H9 (cell line): ENCODE data around the gene ANGEL1. TPM values are rescaled to one million over a fixed set of nuclear protein-coding genes. Genes with fewer than 3 reads are reported as not detected.

Source experiments
- DNase-seq: peaks from one replicate; pipeline ENCODE4 v3.0.0-alpha.2; 2017
- H2AFZ ChIP-seq: one replicate; pipeline ENCODE4 v1.6.1; 2013; ENCODE audit warnings: mild to moderate bottlenecking, low read length, control low read depth, moderate library complexity
- H2AK5ac ChIP-seq: 2 replicates; pipeline ENCODE4 v1.6.1; 2013; ENCODE audit warnings: low read length, control low read depth, mixed read lengths; ENCODE audit not compliant: insufficient read length
- H2BK120ac ChIP-seq: one replicate; pipeline ENCODE4 v1.6.1; 2013; ENCODE audit warnings: low read depth, mild to moderate bottlenecking, low read length, control low read depth, inconsistent platforms; ENCODE audit not compliant: poor library complexity, severe bottlenecking
- H2BK12ac ChIP-seq: 2 replicates; pipeline ENCODE4 v1.6.1; 2013; ENCODE audit warnings: low read length, control low read depth, mixed read lengths, low read depth; ENCODE audit not compliant: insufficient read length
- H2BK15ac ChIP-seq: 2 replicates; pipeline ENCODE4 v1.6.1; 2013; ENCODE audit warnings: low read depth, low read length, control low read depth
- H2BK20ac ChIP-seq: one replicate; pipeline ENCODE4 v1.6.1; 2013; ENCODE audit warnings: low read depth, mild to moderate bottlenecking, low read length, control low read depth, inconsistent platforms; ENCODE audit not compliant: poor library complexity, severe bottlenecking
- H2BK5ac ChIP-seq: 2 replicates; pipeline ENCODE4 v1.6.1; 2013; ENCODE audit warnings: low read length, control low read depth, mixed read lengths; ENCODE audit not compliant: insufficient read length
- H3K14ac ChIP-seq: 2 replicates; pipeline ENCODE4 v1.6.1; 2013; ENCODE audit warnings: low read length, control low read depth; ENCODE audit not compliant: insufficient read depth
- H3K18ac ChIP-seq: 2 replicates; pipeline ENCODE4 v1.6.1; 2013; ENCODE audit warnings: low read depth, mild to moderate bottlenecking, mixed read lengths, low read length, control low read depth; ENCODE audit not compliant: insufficient read length
- H3K23ac ChIP-seq: 2 replicates; pipeline ENCODE4 v1.6.1; 2013; ENCODE audit warnings: low read length, control low read depth, mixed read lengths, low read depth; ENCODE audit not compliant: insufficient read length
- H3K23me2 ChIP-seq: 2 replicates; pipeline ENCODE4 v1.6.1; 2013; ENCODE audit warnings: low read depth, mild to moderate bottlenecking, mixed read lengths, low read length, control low read depth; ENCODE audit not compliant: insufficient read length, poor library complexity, severe bottlenecking
- H3K27ac ChIP-seq: 2 replicates; pipeline ENCODE4 v1.5.1; 2013; ENCODE audit warnings: low read length, control low read depth, mixed read lengths, low read depth; ENCODE audit not compliant: insufficient read length
- H3K27me3 ChIP-seq: 2 replicates; pipeline ENCODE4 v1.6.1; 2013; ENCODE audit warnings: low read length, control low read depth, inconsistent platforms; ENCODE audit not compliant: insufficient read depth
- H3K4ac ChIP-seq: 2 replicates; pipeline ENCODE4 v1.6.1; 2013; ENCODE audit warnings: low read depth, mild to moderate bottlenecking, control low read depth, inconsistent platforms, low read length, moderate library complexity
- H3K4me1 ChIP-seq: 2 replicates; pipeline ENCODE4 v1.6.1; 2013; ENCODE audit warnings: low read length, control low read depth, inconsistent platforms; ENCODE audit not compliant: insufficient read depth
- H3K4me2 ChIP-seq: 2 replicates; pipeline ENCODE4 v1.6.1; 2013; ENCODE audit warnings: low read length, control low read depth, mixed read lengths; ENCODE audit not compliant: insufficient read length, insufficient read depth
- H3K56ac ChIP-seq: 2 replicates; pipeline ENCODE4 v1.6.1; 2013; ENCODE audit warnings: low read depth, mild to moderate bottlenecking, mixed read lengths, low read length, control low read depth; ENCODE audit not compliant: insufficient read length
- H3K79me1 ChIP-seq: 2 replicates; pipeline ENCODE4 v1.6.1; 2013; ENCODE audit warnings: low read depth, mild to moderate bottlenecking, moderate library complexity, low read length, control low read depth, inconsistent platforms; ENCODE audit not compliant: insufficient read depth, poor library complexity, severe bottlenecking
- H3K79me2 ChIP-seq: 2 replicates; pipeline ENCODE4 v1.6.1; 2013; ENCODE audit warnings: low read length, control low read depth, inconsistent platforms; ENCODE audit not compliant: insufficient read depth
- H3K9ac ChIP-seq: 2 replicates; pipeline ENCODE4 v1.6.1; 2013; ENCODE audit warnings: low read length, control low read depth, mixed read lengths; ENCODE audit not compliant: insufficient read length; ENCODE audit errors: extremely low read depth
- H3K9me3 ChIP-seq: one replicate; pipeline ENCODE4 v1.6.1; 2013; ENCODE audit warnings: low read depth, low read length, inconsistent platforms; ENCODE audit not compliant: control insufficient read depth
- H3T11ph ChIP-seq: one replicate; pipeline ENCODE4 v1.6.1; 2013; ENCODE audit warnings: mild to moderate bottlenecking, low read length, control low read depth, inconsistent platforms
- H4K20me1 ChIP-seq: one replicate; pipeline ENCODE4 v1.6.1; 2013; ENCODE audit not compliant: control insufficient read depth, insufficient read length, insufficient read depth
- H4K5ac ChIP-seq: 2 replicates; pipeline ENCODE4 v1.6.1; 2013; ENCODE audit warnings: low read depth, mild to moderate bottlenecking, mixed read lengths, low read length, control low read depth; ENCODE audit not compliant: insufficient read length
- H4K8ac ChIP-seq: replicated peaks from 2 replicates; pipeline ENCODE4 v1.6.1; 2013; ENCODE audit warnings: low read length, control low read depth, mixed read lengths, low read depth; ENCODE audit not compliant: insufficient read length
- H4K91ac ChIP-seq: 2 replicates; pipeline ENCODE4 v1.6.1; 2013; ENCODE audit warnings: low read depth, mild to moderate bottlenecking, moderate library complexity, mixed read lengths, low read length, control low read depth; ENCODE audit not compliant: insufficient read length
- H3K27ac Mint-ChIP-seq, 3 experiments: 2 replicates in 2 of 3; 3 replicates in 1 of 3; pipeline ENCODE4 v1.8.0; 2020 to 2021; ENCODE audit warnings: mixed read lengths in 3 of 3, mild to moderate bottlenecking in 1 of 3, moderate library complexity in 1 of 3
- H3K27me3 Mint-ChIP-seq: 2 replicates; pipeline ENCODE4 v1.8.0; 2021; ENCODE audit warnings: low read depth, mild to moderate bottlenecking, moderate library complexity, mixed read lengths
- H3K36me3 Mint-ChIP-seq, 3 experiments: 2 replicates in 2 of 3; 3 replicates in 1 of 3; pipeline ENCODE4 v1.8.0; 2020 to 2021; ENCODE audit warnings: low read depth in 3 of 3, mixed read lengths in 3 of 3; ENCODE audit not compliant: insufficient read depth in 1 of 3
- H3K4me1 Mint-ChIP-seq, 2 experiments: 2 replicates each; pipeline ENCODE4 v1.8.0; 2020; ENCODE audit warnings: mixed read lengths in 2 of 2
- H3K4me3 Mint-ChIP-seq, 2 experiments: 2 replicates in 1 of 2; 3 replicates in 1 of 2; pipeline ENCODE4 v1.8.0; 2020 to 2021; ENCODE audit warnings: mild to moderate bottlenecking in 2 of 2, mixed read lengths in 2 of 2, moderate library complexity in 1 of 2
- H3K9me3 Mint-ChIP-seq, 2 experiments: 2 replicates in 1 of 2; 3 replicates in 1 of 2; pipeline ENCODE4 v1.8.0; 2020; ENCODE audit warnings: mild to moderate bottlenecking in 2 of 2, mixed read lengths in 2 of 2, moderate library complexity in 1 of 2
- WGBS: extraction: QIAGEN DNeasy Blood & Tissue Kit; methylation state at CpG from one replicate; pipeline ENCODE4 v1.1.7; 2013; ENCODE audit warnings: missing lambda C conversion rate, low lambda C conversion rate, mixed read lengths; ENCODE audit not compliant: insufficient read length; ENCODE audit errors: extremely low coverage; 5-methylcytosine and 5-hydroxymethylcytosine counted together
- total RNA-seq: library from RNA; stranded (reverse); gene quantifications from 2 replicates; pipeline ENCODE4 v1.2.1, GENCODE V29; 2021
- TF ChIP-seq, protein P1 (sequence below): fragments of 200-600 bp; sonication (generic); conservative IDR thresholded peaks from 3 replicates; pipeline ENCODE4 v1.8.0; 2021; ENCODE audit warnings: antibody characterized with exemption, mild to moderate bottlenecking

ANGEL1 gene
- total RNA-seq, 1 experiment from 2014 or later, result 21.5 TPM

DNA sequence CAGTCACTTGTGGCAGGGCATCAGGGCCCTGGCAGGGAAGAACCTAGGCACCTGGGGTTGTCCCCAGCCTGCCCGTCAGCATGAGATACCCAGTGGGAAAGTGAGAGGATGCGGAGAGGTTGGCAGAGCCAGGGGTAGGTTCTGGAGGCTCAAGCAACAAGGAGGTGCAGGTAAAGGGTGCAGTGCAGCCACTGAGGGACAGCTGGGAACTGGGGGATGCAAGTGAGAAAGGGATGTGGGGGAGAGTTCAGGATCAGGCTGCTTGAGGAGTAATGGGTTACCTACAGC is 32.7 kb downstream of the ANGEL1 start:
- H3K23me2 ChIP-seq, result no peaks in the 10 kb centered on the region
- TF ChIP-seq, protein P1, sequence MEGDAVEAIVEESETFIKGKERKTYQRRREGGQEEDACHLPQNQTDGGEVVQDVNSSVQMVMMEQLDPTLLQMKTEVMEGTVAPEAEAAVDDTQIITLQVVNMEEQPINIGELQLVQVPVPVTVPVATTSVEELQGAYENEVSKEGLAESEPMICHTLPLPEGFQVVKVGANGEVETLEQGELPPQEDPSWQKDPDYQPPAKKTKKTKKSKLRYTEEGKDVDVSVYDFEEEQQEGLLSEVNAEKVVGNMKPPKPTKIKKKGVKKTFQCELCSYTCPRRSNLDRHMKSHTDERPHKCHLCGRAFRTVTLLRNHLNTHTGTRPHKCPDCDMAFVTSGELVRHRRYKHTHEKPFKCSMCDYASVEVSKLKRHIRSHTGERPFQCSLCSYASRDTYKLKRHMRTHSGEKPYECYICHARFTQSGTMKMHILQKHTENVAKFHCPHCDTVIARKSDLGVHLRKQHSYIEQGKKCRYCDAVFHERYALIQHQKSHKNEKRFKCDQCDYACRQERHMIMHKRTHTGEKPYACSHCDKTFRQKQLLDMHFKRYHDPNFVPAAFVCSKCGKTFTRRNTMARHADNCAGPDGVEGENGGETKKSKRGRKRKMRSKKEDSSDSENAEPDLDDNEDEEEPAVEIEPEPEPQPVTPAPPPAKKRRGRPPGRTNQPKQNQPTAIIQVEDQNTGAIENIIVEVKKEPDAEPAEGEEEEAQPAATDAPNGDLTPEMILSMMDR, result no peak
- H4K5ac ChIP-seq, result no peak overlapping the region
- peak overlapping the region in 1 of 3 experiments; percentile 44; a peak in 2 of 7 replicates for H3K27ac Mint-ChIP-seq
- H4K20me1 ChIP-seq, result no peaks in the 10 kb centered on the region
- H2BK15ac ChIP-seq, result no peak overlapping the region
- no peak overlapping the region for H2BK5ac ChIP-seq
- H3K79me2 ChIP-seq, result no peaks in the 10 kb centered on the region
- H2BK120ac ChIP-seq, result no peak overlapping the region
- no peaks in the 10 kb centered on the region for H3K79me1 ChIP-seq
- no peak overlapping the region for H2AFZ ChIP-seq
- H3K36me3 Mint-ChIP-seq, result peaks cover 10 to 25% (median 15%) of the 10 kb centered on the region in 3 experiments; a peak in 6 of 7 replicates
- no peaks in the 10 kb centered on the region for H3K4me1 ChIP-seq
- no peak overlapping the region for H3K18ac ChIP-seq
- peaks cover 3% of the 10 kb centered on the region for H3K27me3 Mint-ChIP-seq
- no CpG with 5 or more reads among the region's 2 CpGs for WGBS
- no peak overlapping the region for H3K4ac ChIP-seq
- DNase-seq, result peak; percentile 11
- no peak overlapping the region for H3K56ac ChIP-seq
- H4K8ac ChIP-seq, result no peak overlapping the region
- H2BK12ac ChIP-seq, result no peak overlapping the region
- no peak overlapping the region for H3K23ac ChIP-seq
- H3K14ac ChIP-seq, result no peak overlapping the region
- no peak overlapping the region for H4K91ac ChIP-seq
- no peak overlapping the region for H3K27ac ChIP-seq
- H3K9ac ChIP-seq, result no peak overlapping the region
- no peaks in the 10 kb centered on the region for H3K9me3 Mint-ChIP-seq
- peaks cover 13 to 17% of the 10 kb centered on the region in 2 experiments for H3K4me1 Mint-ChIP-seq
- H3T11ph ChIP-seq, result no peak overlapping the region
- H3K9me3 ChIP-seq, result no peaks in the 10 kb centered on the region
- no peak overlapping the region for H3K4me2 ChIP-seq
- H3K27me3 ChIP-seq, result no peaks in the 10 kb centered on the region
- no peak overlapping the region; a peak in 1 of 5 replicates for H3K4me3 Mint-ChIP-seq
- no peak overlapping the region for H2BK20ac ChIP-seq
- H2AK5ac ChIP-seq, result no peak overlapping the region
